A549 treated with ZK216348 at 1 μM for 4 hours (cell line): ENCODE data around the gene UQCRQ. TPM values are rescaled to one million over a fixed set of nuclear protein-coding genes. Genes with fewer than 3 reads are reported as not detected.

Source experiments
- total RNA-seq: library from RNA; stranded (reverse); fragments of 200-300 nt; extraction: Qiagen RNA extraction; gene quantifications from 5 replicates; pipeline ENCODE4 v1.2.3, GENCODE V29; 2022; ENCODE audit warnings: low read depth

UQCRQ gene
- 410 to 521 TPM (median 479 TPM) in 5 replicates for total RNA-seq

GRCh38 chr5:132866342-132867045 is at the start of gene UQCRQ, which contains the start of gene GDF9:
UQCRQ (plus strand) TSS chr5:132866642; CDS start chr5:132866882, 240 bp downstream.
GDF9 (minus strand) TSS chr5:132866469; CDS start chr5:132864533, 1,936 bp downstream.

GRCh38 chr5:132830436-132831094 is 35.9 kb upstream of the UQCRQ start, which contains the start of gene SHROOM1:
SHROOM1 (minus strand) TSS chr5:132830647; CDS start chr5:132826140, 4,507 bp downstream.

GRCh38 chr5:132873119-132873929 is 6.9 kb downstream of the UQCRQ start, which contains the start of gene LEAP2:
LEAP2 (plus strand) TSS chr5:132873668; CDS start chr5:132873695, 27 bp downstream.

Other genes with a start within 250 kb of the UQCRQ start
- gene IL13, start 208.5 kb upstream of the UQCRQ start, total RNA-seq, result 0.13 TPM in 1 of 5 replicates, not detected in the others
- not detected in 5 replicates for gene IL4, start 192.7 kb upstream of the UQCRQ start, total RNA-seq
- gene KIF3A, start 129.1 kb upstream of the UQCRQ start, total RNA-seq, result 8.1 to 16.4 TPM (median 9.7 TPM) in 5 replicates
- gene CCNI2, start 119.2 kb upstream of the UQCRQ start, total RNA-seq, result 0.06 to 0.09 TPM in 2 of 5 replicates, not detected in the others
- gene SEPTIN8, start 89.4 kb upstream of the UQCRQ start, total RNA-seq, result 16.5 to 23.3 TPM (median 20.8 TPM) in 5 replicates
- 0.06 to 0.12 TPM (median 0.11 TPM) in 5 replicates for gene SOWAHA, start 53.3 kb upstream of the UQCRQ start, total RNA-seq
- 7.2 to 12.9 TPM (median 9.8 TPM) in 5 replicates for gene SHROOM1, start 36.0 kb upstream of the UQCRQ start, total RNA-seq
- 0.17 to 0.28 TPM (median 0.23 TPM) in 3 of 5 replicates, not detected in the others for gene GDF9, start 173 bp upstream of the UQCRQ start, total RNA-seq
- gene LEAP2, start 7.0 kb downstream of the UQCRQ start, total RNA-seq, result 0.58 to 1.4 TPM (median 1.0 TPM) in 5 replicates
- gene AFF4, start 97.0 kb downstream of the UQCRQ start, total RNA-seq, result 10.6 to 30.7 TPM (median 22.5 TPM) in 5 replicates
- 24.6 to 39.4 TPM (median 29.0 TPM) in 5 replicates for gene ZCCHC10, start 159.9 kb downstream of the UQCRQ start, total RNA-seq
- 172 to 250 TPM (median 179 TPM) in 5 replicates for gene HSPA4, start 185.4 kb downstream of the UQCRQ start, total RNA-seq